ENCODE data around the gene TFCP2L1. TPM values are rescaled to one million over a fixed set of nuclear protein-coding genes. Genes with fewer than 3 reads are reported as not detected.
"Not testable (repeated sequence)": the region's sequence is repeated elsewhere in the genome, so short reads cannot be mapped to it uniquely, and the experiment has no call there.

TFCP2L1 gene
- total RNA-seq, 1 donor: under 0.01 TPM

DNA sequence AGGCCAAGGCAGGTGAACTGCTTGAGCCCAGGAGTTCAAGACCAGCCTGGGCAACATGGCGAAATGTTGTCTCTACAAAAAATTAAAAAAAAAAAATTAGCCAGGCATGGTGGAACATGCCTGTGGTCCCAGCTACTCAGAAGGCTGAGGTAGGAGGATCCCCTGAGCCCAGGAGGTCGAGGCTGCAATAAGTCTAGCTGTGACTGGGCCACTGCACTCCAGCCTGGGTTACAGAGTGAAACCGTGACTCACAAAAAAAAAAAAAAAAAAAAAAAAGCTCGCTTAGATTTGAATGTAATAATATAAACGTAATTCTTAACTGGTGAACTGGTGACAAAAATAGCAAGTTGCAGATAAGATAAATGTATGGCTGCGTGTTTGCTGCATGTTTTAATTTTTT is 56.5 kb downstream of the TFCP2L1 start:
- no peak for DNase-seq (ENCODE audit: insufficient read length, low spot score, missing footprints)
- TF ChIP-seq, protein P1, sequence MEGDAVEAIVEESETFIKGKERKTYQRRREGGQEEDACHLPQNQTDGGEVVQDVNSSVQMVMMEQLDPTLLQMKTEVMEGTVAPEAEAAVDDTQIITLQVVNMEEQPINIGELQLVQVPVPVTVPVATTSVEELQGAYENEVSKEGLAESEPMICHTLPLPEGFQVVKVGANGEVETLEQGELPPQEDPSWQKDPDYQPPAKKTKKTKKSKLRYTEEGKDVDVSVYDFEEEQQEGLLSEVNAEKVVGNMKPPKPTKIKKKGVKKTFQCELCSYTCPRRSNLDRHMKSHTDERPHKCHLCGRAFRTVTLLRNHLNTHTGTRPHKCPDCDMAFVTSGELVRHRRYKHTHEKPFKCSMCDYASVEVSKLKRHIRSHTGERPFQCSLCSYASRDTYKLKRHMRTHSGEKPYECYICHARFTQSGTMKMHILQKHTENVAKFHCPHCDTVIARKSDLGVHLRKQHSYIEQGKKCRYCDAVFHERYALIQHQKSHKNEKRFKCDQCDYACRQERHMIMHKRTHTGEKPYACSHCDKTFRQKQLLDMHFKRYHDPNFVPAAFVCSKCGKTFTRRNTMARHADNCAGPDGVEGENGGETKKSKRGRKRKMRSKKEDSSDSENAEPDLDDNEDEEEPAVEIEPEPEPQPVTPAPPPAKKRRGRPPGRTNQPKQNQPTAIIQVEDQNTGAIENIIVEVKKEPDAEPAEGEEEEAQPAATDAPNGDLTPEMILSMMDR (IDR thresholded peaks at IDR 0.05; ENCODE audit: extremely low read depth, low read depth, low read length): no peak
- H3K36me3 ChIP-seq (ENCODE audit: insufficient read depth, low read length): no peaks in the 10 kb centered on the region
- no peaks in the 10 kb centered on the region for H3K9me3 ChIP-seq (ENCODE audit: low read depth, low read length)
- no peaks in the 10 kb centered on the region for H3K4me1 ChIP-seq (ENCODE audit: insufficient read depth, low read length)
- H3K4me3 ChIP-seq (ENCODE audit: insufficient read depth, low read length): no peak overlapping the region
- no peaks in the 10 kb centered on the region for H3K79me2 ChIP-seq (ENCODE audit: insufficient read depth, low read length)
- no peak overlapping the region for H3K27ac ChIP-seq (ENCODE audit: low read depth, low read length)
- no peaks in the 10 kb centered on the region for H4K20me1 ChIP-seq (ENCODE audit: insufficient read depth, low read length)
- no peak overlapping the region for H3K4me2 ChIP-seq (ENCODE audit: insufficient read depth, low read length)
- no peak overlapping the region for H2AFZ ChIP-seq (ENCODE audit: low read length)
- no peaks in the 10 kb centered on the region for H3K27me3 ChIP-seq (ENCODE audit: insufficient read depth, low read length)

DNA sequence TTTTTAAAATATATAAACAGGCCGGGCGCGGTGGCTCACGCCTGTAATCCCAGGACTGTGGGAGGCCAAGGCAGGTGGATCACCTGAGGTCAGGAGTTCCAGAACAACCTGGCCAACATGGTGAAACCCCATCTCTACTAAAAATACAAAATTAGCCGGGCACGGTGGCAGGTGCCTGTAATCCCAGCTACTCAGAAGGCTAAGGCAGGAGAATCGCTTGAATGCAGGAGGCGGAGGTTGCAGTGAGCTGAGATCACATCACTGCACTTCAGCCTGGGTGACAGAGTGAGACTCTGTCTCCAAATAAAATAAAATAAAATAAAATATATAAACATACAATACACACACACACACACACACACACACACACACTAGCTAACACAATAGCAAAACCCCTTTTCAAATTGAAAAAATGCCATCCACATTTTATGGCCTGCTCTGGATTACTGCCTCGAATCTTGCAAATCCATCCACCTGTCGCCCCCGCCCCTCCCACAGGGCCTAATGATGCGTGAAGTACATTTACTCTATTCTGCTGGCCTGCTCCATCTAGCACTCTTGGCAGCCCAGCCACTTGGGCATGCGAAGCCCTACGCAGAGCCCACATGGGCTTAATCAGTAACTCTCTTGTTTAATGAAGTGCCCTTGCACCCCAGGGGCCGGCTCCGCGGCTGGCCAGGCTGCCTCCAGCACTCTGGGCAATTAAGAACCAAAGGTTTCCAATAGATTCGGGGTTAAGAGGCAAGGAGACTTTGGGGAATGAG is 57.4 kb downstream of the TFCP2L1 start:
- DNase-seq (ENCODE audit: insufficient read length, low spot score, missing footprints); H3K4me3 ChIP-seq (ENCODE audit: insufficient read depth, low read length); H4K20me1 ChIP-seq (ENCODE audit: insufficient read depth, low read length): not testable (repeated sequence)

DNA sequence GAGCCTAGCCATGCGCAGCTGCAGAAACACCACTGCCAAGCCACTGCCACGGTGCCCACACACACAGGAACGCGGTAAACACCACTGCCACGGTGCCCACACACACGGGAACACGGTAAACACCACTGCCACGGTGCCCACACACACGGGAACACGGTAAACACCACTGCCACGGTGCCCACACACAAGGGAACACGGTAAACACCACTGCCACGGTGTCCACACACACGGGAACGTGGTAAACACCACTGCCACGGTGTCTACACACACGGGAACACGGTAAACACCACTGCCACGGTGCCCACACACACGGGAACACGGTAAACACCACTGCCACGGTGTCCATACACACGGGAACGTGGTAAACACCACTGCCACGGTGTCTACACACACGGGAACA is 59.3 kb downstream of the TFCP2L1 start:
- not testable (repeated sequence) for H3K4me1 ChIP-seq (ENCODE audit: insufficient read depth, low read length); DNase-seq (ENCODE audit: insufficient read length, low spot score, missing footprints); H3K9me3 ChIP-seq (ENCODE audit: low read depth, low read length); H4K20me1 ChIP-seq (ENCODE audit: insufficient read depth, low read length); H3K27ac ChIP-seq (ENCODE audit: low read depth, low read length); H3K27me3 ChIP-seq (ENCODE audit: insufficient read depth, low read length); H3K36me3 ChIP-seq (ENCODE audit: insufficient read depth, low read length); H3K4me2 ChIP-seq (ENCODE audit: insufficient read depth, low read length); H2AFZ ChIP-seq (ENCODE audit: low read length); H3K4me3 ChIP-seq (ENCODE audit: insufficient read depth, low read length); H3K79me2 ChIP-seq (ENCODE audit: insufficient read depth, low read length)

More for the DNA sequence above, 57.4 kb downstream of the TFCP2L1 start:
- H3K36me3 ChIP-seq (ENCODE audit: insufficient read depth, low read length); H3K4me2 ChIP-seq (ENCODE audit: insufficient read depth, low read length); H3K27ac ChIP-seq (ENCODE audit: low read depth, low read length); H2AFZ ChIP-seq (ENCODE audit: low read length); H3K79me2 ChIP-seq (ENCODE audit: insufficient read depth, low read length); H3K27me3 ChIP-seq (ENCODE audit: insufficient read depth, low read length); H3K9me3 ChIP-seq (ENCODE audit: low read depth, low read length); H3K4me1 ChIP-seq (ENCODE audit: insufficient read depth, low read length): not testable (repeated sequence)

DNA sequence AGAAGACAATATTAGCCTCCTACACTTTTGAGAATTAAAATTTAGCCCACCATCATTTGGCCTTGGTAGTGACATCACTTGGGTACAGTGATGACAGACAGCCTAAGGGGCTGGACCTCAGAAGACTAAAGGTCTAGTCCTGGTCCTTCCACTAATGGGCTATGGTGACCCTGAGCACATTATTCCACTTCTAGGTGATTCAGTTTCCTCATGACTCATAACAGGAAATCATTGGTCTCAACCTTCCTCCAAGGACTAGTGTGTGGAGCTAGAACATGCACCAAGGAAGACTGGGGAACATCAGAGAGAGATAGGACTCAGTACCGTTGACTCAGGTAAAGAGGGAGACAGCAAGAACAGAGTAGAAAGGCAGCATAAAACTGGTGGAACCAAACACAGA is 64.0 kb downstream of the TFCP2L1 start:
- no peaks in the 10 kb centered on the region for H3K9me3 ChIP-seq (ENCODE audit: low read depth, low read length)
- no peaks in the 10 kb centered on the region for H3K79me2 ChIP-seq (ENCODE audit: insufficient read depth, low read length)
- no peak overlapping the region for H3K27ac ChIP-seq (ENCODE audit: low read depth, low read length)
- H3K4me2 ChIP-seq (ENCODE audit: insufficient read depth, low read length): no peak overlapping the region
- H3K36me3 ChIP-seq (ENCODE audit: insufficient read depth, low read length): no peaks in the 10 kb centered on the region
- H3K4me1 ChIP-seq (ENCODE audit: insufficient read depth, low read length): no peaks in the 10 kb centered on the region
- H4K20me1 ChIP-seq (ENCODE audit: insufficient read depth, low read length): no peaks in the 10 kb centered on the region
- no peak overlapping the region for H2AFZ ChIP-seq (ENCODE audit: low read length)
- TF ChIP-seq, protein P1 (IDR thresholded peaks at IDR 0.05; ENCODE audit: extremely low read depth, low read depth, low read length): no peak
- DNase-seq (ENCODE audit: insufficient read length, low spot score, missing footprints): no peak
- H3K4me3 ChIP-seq (ENCODE audit: insufficient read depth, low read length): no peak overlapping the region
- H3K27me3 ChIP-seq (ENCODE audit: insufficient read depth, low read length): peaks cover 11% of the 10 kb centered on the region

DNA sequence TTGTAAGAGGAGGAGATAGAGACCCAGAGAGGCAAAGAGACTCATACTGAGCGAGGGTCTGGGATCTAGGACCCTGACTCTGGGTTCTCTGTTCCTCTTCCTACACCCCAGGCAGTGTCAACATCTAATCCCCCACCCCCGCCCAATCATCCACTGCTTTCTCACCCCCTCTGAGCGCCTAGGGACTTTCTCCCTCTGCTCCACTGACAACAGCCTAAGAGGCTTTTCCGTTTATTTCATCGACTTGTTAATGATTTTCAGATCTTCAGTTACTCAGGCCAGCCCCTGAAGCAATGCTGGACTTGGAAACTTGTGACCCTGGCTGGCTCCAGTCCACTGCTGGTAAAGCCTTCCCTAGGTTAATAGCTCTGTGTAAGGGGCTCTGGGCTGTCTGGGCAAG is 65.1 kb downstream of the TFCP2L1 start:
- Histone ChIP-seq H4K20me1 (ENCODE audit: insufficient read depth, low read length) (no peaks in the 10 kb centered on the region), H2AFZ (ENCODE audit: low read length) (no peak overlapping the region), H3K4me2 (ENCODE audit: insufficient read depth, low read length) (no peak overlapping the region), H3K36me3 (ENCODE audit: insufficient read depth, low read length) (no peaks in the 10 kb centered on the region), H3K9me3 (ENCODE audit: low read depth, low read length) (no peaks in the 10 kb centered on the region), H3K27ac (ENCODE audit: low read depth, low read length) (no peak overlapping the region), H3K4me1 (ENCODE audit: insufficient read depth, low read length) (no peaks in the 10 kb centered on the region), H3K27me3 (ENCODE audit: insufficient read depth, low read length) (peaks cover 18% of the 10 kb centered on the region), H3K4me3 (ENCODE audit: insufficient read depth, low read length) (no peak overlapping the region), H3K79me2 (ENCODE audit: insufficient read depth, low read length) (no peaks in the 10 kb centered on the region)
- DNase-seq (ENCODE audit: insufficient read length, low spot score, missing footprints): no peak
- TF ChIP-seq, protein P1 (IDR thresholded peaks at IDR 0.05; ENCODE audit: extremely low read depth, low read depth, low read length): no peak
